PC-3 (cell line): ENCODE results near the gene TRIM43B.

Source experiments
- EZH2 ChIP-seq: fragments of 300-600 bp; sonication (generic); IDR thresholded peaks from one replicate; pipeline ENCODE4 v1.6.1; 2017; ENCODE audit warnings: antibody characterized with exemption, mild to moderate bottlenecking, low read length; ENCODE audit not compliant: unreplicated experiment
- TF ChIP-seq, protein P1 (sequence below): fragments of 300-600 bp; sonication (generic); conservative IDR thresholded peaks from 2 replicates; pipeline ENCODE4 v1.5.1; 2017; ENCODE audit warnings: antibody characterized with exemption, low read depth, mild to moderate bottlenecking, low read length

DNA sequence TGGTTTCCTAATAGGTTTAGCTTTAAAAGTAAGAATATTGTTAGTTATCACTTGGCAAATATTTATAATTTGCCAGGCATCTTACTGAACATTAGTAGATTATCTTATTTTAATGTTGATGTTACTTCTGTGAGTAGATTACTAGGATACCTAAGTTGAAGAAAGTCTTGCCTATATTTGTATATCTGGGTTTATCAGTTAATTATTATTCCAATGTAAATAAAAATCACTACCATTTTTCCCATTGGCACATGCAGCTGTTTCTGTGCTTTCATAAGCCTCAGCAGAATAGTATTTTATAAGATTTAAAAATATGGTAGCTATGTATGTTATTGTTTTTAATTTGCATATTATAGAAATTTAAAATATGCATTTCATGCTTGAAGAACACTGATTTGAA lies 16.3 kb upstream of the TRIM43B start:
- TF ChIP-seq, protein P1, sequence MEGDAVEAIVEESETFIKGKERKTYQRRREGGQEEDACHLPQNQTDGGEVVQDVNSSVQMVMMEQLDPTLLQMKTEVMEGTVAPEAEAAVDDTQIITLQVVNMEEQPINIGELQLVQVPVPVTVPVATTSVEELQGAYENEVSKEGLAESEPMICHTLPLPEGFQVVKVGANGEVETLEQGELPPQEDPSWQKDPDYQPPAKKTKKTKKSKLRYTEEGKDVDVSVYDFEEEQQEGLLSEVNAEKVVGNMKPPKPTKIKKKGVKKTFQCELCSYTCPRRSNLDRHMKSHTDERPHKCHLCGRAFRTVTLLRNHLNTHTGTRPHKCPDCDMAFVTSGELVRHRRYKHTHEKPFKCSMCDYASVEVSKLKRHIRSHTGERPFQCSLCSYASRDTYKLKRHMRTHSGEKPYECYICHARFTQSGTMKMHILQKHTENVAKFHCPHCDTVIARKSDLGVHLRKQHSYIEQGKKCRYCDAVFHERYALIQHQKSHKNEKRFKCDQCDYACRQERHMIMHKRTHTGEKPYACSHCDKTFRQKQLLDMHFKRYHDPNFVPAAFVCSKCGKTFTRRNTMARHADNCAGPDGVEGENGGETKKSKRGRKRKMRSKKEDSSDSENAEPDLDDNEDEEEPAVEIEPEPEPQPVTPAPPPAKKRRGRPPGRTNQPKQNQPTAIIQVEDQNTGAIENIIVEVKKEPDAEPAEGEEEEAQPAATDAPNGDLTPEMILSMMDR = no peak
- no peak for TF ChIP-seq EZH2
